Neuron (in vitro differentiated cells): ENCODE results near the gene GREM1.

Experiments
- H2AFZ ChIP-seq: one replicate; pipeline ENCODE4 v1.6.1; 2013; ENCODE audit warnings: low read depth, mild to moderate bottlenecking, inconsistent platforms, low read length, moderate library complexity
- H3K27me3 ChIP-seq: one replicate; pipeline ENCODE4 v1.6.1; 2013; ENCODE audit warnings: low read length; ENCODE audit not compliant: insufficient read depth
- H3K36me3 ChIP-seq: one replicate; pipeline ENCODE4 v1.6.1; 2013; ENCODE audit warnings: low read length; ENCODE audit not compliant: insufficient read depth
- H3K4me1 ChIP-seq: one replicate; pipeline ENCODE4 v1.6.1; 2013; ENCODE audit warnings: low read length; ENCODE audit not compliant: insufficient read depth
- H3K4me3 ChIP-seq: 2 replicates; pipeline ENCODE4 v1.5.1; 2013; ENCODE audit warnings: mild to moderate bottlenecking, low read length, moderate library complexity
- H3K9me3 ChIP-seq: one replicate; pipeline ENCODE4 v1.6.1; 2013; ENCODE audit warnings: low read length

Gene GREM1

GRCh38 chr15:32747921-32748342 lies 30.1 kb downstream of the GREM1 start:
- H3K9me3 ChIP-seq: no peaks in the 10 kb centered on the region
- no peaks in the 10 kb centered on the region for H3K36me3 ChIP-seq
- H3K4me3 ChIP-seq: no peak overlapping the region
- no peaks in the 10 kb centered on the region for H3K27me3 ChIP-seq
- H2AFZ ChIP-seq: no peak overlapping the region
- H3K4me1 ChIP-seq: peaks cover 3% of the 10 kb centered on the region

- Histone ChIP-seq H3K27me3 (no peaks in the 10 kb centered on the region), H3K36me3 (no peaks in the 10 kb centered on the region), H3K9me3 (no peaks in the 10 kb centered on the region), H2AFZ (no peak overlapping the region), H3K4me1 (peaks cover 3% of the 10 kb centered on the region), H3K4me3 (no peak overlapping the region)
Observed at GRCh38 chr15:32750979-32751378, 33.2 kb downstream of the GREM1 start.

- H3K27me3 ChIP-seq: no peaks in the 10 kb centered on the region
- H3K4me3 ChIP-seq: no peak overlapping the region
- H2AFZ ChIP-seq: no peak overlapping the region
- no peaks in the 10 kb centered on the region for H3K9me3 ChIP-seq
- H3K4me1 ChIP-seq: no peaks in the 10 kb centered on the region
- no peaks in the 10 kb centered on the region for H3K36me3 ChIP-seq
Observed at GRCh38 chr15:32757426-32757825, 39.6 kb downstream of the GREM1 start.

- no peak overlapping the region for H3K4me3 ChIP-seq
- no peak overlapping the region for H2AFZ ChIP-seq
- no peaks in the 10 kb centered on the region for H3K4me1 ChIP-seq
- H3K9me3 ChIP-seq: no peaks in the 10 kb centered on the region
- H3K36me3 ChIP-seq: no peaks in the 10 kb centered on the region
- H3K27me3 ChIP-seq: no peaks in the 10 kb centered on the region
Observed at GRCh38 chr15:32763295-32763694, 45.5 kb downstream of the GREM1 start.

GRCh38 chr15:32765236-32765635 lies 47.4 kb downstream of the GREM1 start:
- Histone ChIP-seq H2AFZ (no peak overlapping the region), H3K4me1 (no peaks in the 10 kb centered on the region), H3K9me3 (no peaks in the 10 kb centered on the region), H3K27me3 (no peaks in the 10 kb centered on the region), H3K36me3 (no peaks in the 10 kb centered on the region), H3K4me3 (no peak overlapping the region)

GRCh38 chr15:32766101-32766500 lies 48.3 kb downstream of the GREM1 start:
- no peaks in the 10 kb centered on the region for H3K36me3 ChIP-seq
- H3K4me1 ChIP-seq: no peaks in the 10 kb centered on the region
- no peak overlapping the region for H3K4me3 ChIP-seq
- no peaks in the 10 kb centered on the region for H3K27me3 ChIP-seq
- no peaks in the 10 kb centered on the region for H3K9me3 ChIP-seq
- H2AFZ ChIP-seq: no peak overlapping the region

- Histone ChIP-seq H3K27me3 (no peaks in the 10 kb centered on the region), H3K9me3 (no peaks in the 10 kb centered on the region), H2AFZ (no peak overlapping the region), H3K4me1 (no peaks in the 10 kb centered on the region), H3K4me3 (no peak overlapping the region), H3K36me3 (no peaks in the 10 kb centered on the region)
Observed at GRCh38 chr15:32767236-32767635, 49.4 kb downstream of the GREM1 start.

- Histone ChIP-seq H2AFZ (no peak overlapping the region), H3K9me3 (no peaks in the 10 kb centered on the region), H3K36me3 (no peaks in the 10 kb centered on the region), H3K27me3 (no peaks in the 10 kb centered on the region), H3K4me1 (no peaks in the 10 kb centered on the region), H3K4me3 (no peak overlapping the region)
Observed at GRCh38 chr15:32774022-32774421, 56.2 kb downstream of the GREM1 start.

- H3K27me3 ChIP-seq: no peaks in the 10 kb centered on the region
- H2AFZ ChIP-seq: no peak overlapping the region
- H3K4me1 ChIP-seq: no peaks in the 10 kb centered on the region
- H3K9me3 ChIP-seq: no peaks in the 10 kb centered on the region
- H3K4me3 ChIP-seq: no peak overlapping the region
- H3K36me3 ChIP-seq: no peaks in the 10 kb centered on the region
Observed at GRCh38 chr15:32775103-32775502, 57.3 kb downstream of the GREM1 start.

- no peak overlapping the region for H2AFZ ChIP-seq
- H3K36me3 ChIP-seq: no peaks in the 10 kb centered on the region
- no peaks in the 10 kb centered on the region for H3K4me1 ChIP-seq
- no peaks in the 10 kb centered on the region for H3K27me3 ChIP-seq
- H3K9me3 ChIP-seq: no peaks in the 10 kb centered on the region
- no peak overlapping the region for H3K4me3 ChIP-seq
Observed at GRCh38 chr15:32778391-32779176, 60.8 kb downstream of the GREM1 start.

GRCh38 chr15:32781781-32782180 lies 64.0 kb downstream of the GREM1 start:
- Histone ChIP-seq H3K27me3 (no peaks in the 10 kb centered on the region), H3K36me3 (no peaks in the 10 kb centered on the region), H2AFZ (no peak overlapping the region), H3K4me3 (no peak overlapping the region), H3K9me3 (no peaks in the 10 kb centered on the region), H3K4me1 (no peaks in the 10 kb centered on the region)

- Histone ChIP-seq H3K36me3 (no peaks in the 10 kb centered on the region), H3K4me3 (no peak overlapping the region), H3K9me3 (no peaks in the 10 kb centered on the region), H2AFZ (no peak overlapping the region), H3K27me3 (no peaks in the 10 kb centered on the region), H3K4me1 (no peaks in the 10 kb centered on the region)
Observed at GRCh38 chr15:32784581-32784980, 66.8 kb downstream of the GREM1 start.

GRCh38 chr15:32786906-32787305 lies 69.1 kb downstream of the GREM1 start:
- H3K9me3 ChIP-seq: no peaks in the 10 kb centered on the region
- H3K27me3 ChIP-seq: no peaks in the 10 kb centered on the region
- H3K36me3 ChIP-seq: no peaks in the 10 kb centered on the region
- no peak overlapping the region for H2AFZ ChIP-seq
- H3K4me3 ChIP-seq: no peak overlapping the region
- H3K4me1 ChIP-seq: no peaks in the 10 kb centered on the region

- no peaks in the 10 kb centered on the region for H3K36me3 ChIP-seq
- H3K4me1 ChIP-seq: no peaks in the 10 kb centered on the region
- H3K4me3 ChIP-seq: no peak overlapping the region
- no peaks in the 10 kb centered on the region for H3K27me3 ChIP-seq
- H2AFZ ChIP-seq: no peak overlapping the region
- H3K9me3 ChIP-seq: no peaks in the 10 kb centered on the region
Observed at GRCh38 chr15:32787949-32788348, 70.1 kb downstream of the GREM1 start.
